Measurements from ENCODE around the gene ABHD8. TPM values are rescaled to one million over a fixed set of nuclear protein-coding genes. Genes with fewer than 3 reads are reported as not detected.

The ABHD8 gene
- total RNA-seq, 1 donor from 2014 or later, result 5.7 TPM

- DNase-seq, result no peak
These were observed 30.6 kb upstream of the ABHD8 start for GRCh38 chr19:17333611-17334413.

DNA sequence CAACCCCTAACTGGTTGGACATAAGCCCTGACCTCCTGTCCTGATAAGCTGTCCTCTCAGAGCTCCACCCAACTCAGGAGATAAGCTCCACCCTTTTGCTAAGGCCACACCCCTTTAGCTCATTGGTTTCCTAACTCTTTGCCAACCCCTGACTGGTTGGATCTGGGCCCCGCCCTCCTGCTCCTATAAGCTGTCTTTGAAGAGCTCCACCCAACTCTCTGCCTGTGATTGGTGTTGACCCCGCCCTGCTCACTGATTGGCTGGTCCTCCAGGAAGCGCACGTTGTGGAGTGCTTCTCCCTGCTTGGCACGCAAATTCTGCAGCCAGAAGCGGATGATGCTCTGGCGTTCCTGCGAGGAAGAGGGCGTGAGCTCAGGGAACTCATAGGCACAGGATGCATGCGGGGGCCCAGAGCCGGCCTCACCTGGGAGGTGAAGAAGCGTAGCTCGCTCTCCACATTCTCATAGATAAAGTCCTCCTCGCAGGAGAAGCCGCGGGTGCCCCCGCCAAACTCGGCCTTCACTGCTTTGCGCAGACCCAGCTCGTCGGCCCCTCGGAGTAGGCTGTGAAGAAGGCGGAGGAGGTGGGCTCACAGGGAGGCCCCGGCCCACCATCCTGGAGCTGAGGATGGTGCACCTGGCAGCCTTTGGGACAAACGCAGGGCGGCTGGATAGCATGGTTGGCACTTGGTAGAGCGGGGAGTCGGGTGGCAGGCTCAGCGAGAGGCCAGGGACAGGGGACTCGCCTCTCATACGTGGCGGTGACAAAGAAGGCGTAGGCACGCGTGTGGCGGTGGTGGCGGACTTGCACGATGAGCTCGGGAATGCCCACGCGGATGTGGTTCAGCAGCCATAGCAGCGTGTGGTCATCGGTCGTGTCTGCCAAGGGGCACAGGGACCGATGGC is 29.7 kb upstream of the ABHD8 start:
- DNase-seq, result no peak

- DNase-seq, result no peak
These were observed 29.1 kb upstream of the ABHD8 start for GRCh38 chr19:17332360-17332676.

- no peak for DNase-seq
These were observed 27.9 kb upstream of the ABHD8 start for GRCh38 chr19:17331045-17331558.

- DNase-seq, result no peak
These were observed 27.2 kb upstream of the ABHD8 start for GRCh38 chr19:17330262-17331044.

DNA sequence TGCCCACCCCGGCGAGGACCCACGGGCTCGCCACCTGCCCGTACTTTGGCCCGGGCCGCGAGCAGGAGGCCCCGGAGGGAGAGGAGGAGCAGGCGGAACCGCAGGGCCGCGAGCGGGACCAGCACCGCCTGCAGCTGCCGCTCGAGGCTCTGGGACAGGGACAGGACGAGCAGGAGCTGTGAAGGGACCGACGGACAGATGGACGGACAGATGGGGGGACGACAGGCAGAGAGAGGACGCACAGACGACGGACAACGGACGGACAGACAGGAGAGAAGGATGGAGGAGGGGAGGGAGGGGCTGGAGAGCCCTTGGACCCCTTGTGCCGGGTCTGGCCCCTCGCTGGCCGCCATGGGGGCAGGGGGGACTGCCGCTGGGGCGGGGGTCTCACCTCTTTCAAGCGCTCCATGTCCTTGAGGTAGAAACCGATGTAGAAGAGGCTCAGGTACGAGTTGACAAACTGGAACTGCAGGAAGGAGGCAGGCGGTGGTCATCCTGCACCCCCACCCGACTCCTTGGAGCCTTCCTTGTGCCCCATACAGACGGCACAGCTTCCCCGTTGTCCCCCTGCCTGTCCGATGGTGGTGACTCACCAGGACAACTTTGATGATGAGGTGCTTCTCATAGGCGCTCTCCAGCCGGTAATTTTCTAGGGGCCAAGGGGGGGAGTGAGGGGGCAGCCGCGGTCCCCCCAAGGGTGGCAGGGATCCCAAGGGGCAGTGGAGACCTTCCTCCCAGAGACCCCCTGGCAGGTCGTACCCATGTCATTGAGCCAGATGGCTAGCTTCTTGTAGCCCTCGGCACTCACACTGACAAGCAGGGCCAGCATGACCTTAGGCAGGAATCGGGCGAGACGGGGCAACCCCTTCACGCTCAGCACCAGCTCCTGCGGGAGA is 26.4 kb upstream of the ABHD8 start:
- DNase-seq, result no peak

- DNase-seq, result no peak
These were observed 25.5 kb upstream of the ABHD8 start for GRCh38 chr19:17328517-17329365.

GRCh38 chr19:17327654-17328516 is 24.7 kb upstream of the ABHD8 start:
- DNase-seq, result no peak

DNA sequence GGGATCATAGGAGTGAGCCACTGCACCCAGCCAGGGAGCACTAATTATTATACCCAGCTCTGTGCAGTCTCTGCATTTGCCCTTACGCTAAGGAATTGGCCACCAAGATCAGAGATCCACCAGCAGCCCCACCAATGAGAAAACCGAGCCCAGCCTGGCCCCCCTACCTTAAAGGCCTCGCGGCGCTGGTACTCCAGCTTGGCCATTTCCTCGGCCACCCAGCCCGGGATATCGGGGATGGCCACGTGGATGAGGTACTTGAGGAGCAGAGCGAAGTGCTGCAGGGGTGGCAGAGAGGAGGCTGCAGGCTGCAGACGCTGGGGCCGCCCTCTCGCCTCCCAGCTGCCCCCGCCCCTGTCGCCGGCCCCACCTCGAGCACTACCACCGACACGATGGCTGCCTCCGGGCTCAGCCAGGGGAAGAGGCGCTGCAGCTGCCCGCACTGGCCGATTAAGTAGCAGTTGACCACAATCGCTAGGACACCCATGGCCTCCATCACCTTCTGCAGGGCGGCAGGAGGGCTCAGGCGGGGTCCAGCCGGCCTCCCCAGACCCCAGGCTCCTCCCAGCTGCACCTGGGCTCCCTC is 23.9 kb upstream of the ABHD8 start:
- no peak for DNase-seq

DNA sequence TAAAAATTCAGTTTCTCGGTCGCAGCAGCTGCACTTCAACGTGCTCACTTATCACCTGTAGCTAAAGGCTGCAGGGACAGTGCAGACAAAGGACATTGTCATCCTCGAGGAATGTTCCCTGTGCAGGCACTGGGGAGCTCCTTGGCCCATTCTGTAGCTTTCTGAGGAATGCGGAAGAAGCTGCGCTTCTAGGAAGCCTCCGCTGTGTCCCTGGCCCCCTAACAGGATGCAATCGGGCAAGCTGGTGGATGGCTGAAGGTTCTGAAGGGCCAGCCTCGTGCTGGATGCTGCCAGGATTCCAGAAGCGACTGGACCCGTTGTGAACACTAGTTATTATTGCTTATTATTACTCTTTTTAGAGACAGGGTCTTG is 23.4 kb upstream of the ABHD8 start:
- no peak for DNase-seq

- no peak for DNase-seq
These were observed 22.8 kb upstream of the ABHD8 start for GRCh38 chr19:17325881-17326594.

GRCh38 chr19:17325133-17325532 is 21.9 kb upstream of the ABHD8 start:
- no peak for DNase-seq

DNA sequence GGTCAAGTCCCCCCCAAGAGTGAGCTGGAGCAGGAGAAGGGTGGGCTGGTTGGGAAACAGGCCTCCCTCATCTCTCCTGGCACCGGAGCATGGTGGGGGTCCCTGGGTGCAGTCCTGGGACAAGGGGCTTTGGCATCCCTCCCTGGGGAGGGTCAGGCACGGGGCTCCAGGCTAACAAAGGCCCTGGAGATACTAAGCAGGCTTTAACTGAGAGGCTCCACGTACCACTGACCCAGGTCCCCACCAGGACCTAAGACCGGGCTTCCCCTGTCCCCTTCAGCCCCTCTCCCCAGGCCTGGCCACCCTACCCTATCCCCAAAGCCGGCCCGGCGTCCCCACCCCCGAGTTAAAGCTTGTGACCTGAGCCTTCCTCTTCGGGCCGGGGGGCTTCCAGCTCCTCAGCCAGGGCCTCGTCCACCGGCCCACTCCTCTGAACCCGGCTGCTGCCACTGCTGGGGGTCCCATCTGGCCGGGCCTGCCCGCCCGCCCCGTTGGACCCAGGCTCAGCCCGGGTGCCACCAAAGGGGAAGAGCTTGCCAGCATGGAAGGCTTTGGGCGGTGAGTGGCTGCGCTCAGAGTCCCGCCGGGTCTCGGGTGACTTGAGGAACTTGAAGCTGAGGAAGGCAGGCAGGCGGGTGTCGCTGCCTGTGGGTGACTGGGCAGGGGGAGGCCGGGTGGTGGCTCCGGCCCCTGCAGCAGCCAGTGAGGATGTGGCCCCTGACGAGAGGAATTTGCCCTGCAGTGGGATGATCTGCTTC is 21.3 kb upstream of the ABHD8 start:
- no peak for DNase-seq

GRCh38 chr19:17323964-17324332 is 20.7 kb upstream of the ABHD8 start:
- DNase-seq, result no peak

DNA sequence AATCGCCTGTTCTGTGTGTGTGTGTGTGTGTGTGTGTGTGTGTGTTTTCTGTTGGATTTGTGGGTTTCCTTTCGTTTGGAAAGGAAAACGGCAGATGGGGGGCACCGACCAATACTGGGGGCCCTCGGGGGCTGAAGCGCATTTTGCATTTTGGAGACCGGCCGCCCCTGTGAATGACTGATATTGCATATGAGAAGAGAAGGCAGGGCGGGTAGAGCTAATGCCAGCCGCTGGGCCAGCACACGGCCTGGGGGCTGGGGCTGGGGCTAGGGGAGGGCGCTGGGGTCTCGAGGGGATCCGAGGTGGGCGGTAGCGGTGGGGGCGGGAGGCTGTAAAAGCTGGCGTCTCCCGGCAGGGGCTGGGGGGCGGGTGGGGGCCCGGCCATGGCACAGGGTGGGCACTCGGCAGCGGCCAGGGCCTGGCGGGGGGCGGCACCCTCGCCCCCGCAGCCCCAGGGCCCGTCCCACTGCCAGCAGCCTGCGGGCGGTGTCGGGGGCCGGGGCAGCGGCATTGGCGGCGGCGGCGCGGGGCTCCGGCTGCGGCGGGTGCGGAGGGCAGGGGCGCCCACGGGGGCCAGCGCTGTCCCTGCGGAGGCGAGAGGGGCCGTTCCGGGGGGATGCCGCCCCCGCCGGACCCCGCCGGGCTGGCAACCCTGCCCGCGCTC is 20.2 kb upstream of the ABHD8 start:
- no peak for DNase-seq

- DNase-seq, result no peak
These were observed 19.6 kb upstream of the ABHD8 start for GRCh38 chr19:17322854-17323253.
